GM12892 (cell line): ENCODE measurements around the gene CRYAB.
"Not testable (repeated sequence)": the region's sequence is repeated elsewhere in the genome, so short reads cannot be mapped to it uniquely, and the experiment has no call there.

Experiments used
- DNase-seq: peaks from one replicate; pipeline ENCODE4 v3.0.0; 2011; ENCODE audit not compliant: insufficient read length
- FAIRE-seq: peaks from 2 replicates; lab custom pipeline; 2011; peaks lifted over from hg19 to GRCh38; lab: Jason Lieb, UNC
- POLR2A ChIP-seq: IDR thresholded peaks from 2 replicates; pipeline ENCODE4 v1.6.1; 2011; ENCODE audit warnings: low read depth, low read length, control low read depth
- POLR2AphosphoS5 ChIP-seq: IDR thresholded peaks from 2 replicates; pipeline ENCODE4 v1.6.1; 2011; ENCODE audit warnings: low read depth, low read length, control low read depth
- TAF1 ChIP-seq: IDR thresholded peaks from 2 replicates; pipeline ENCODE4 v1.6.1; 2011; ENCODE audit warnings: low read depth, mild to moderate bottlenecking, control low read depth, low read length, borderline replicate concordance

Gene CRYAB

GRCh38 chr11:111941963-111942362, 30.4 kb upstream of the CRYAB start:
- FAIRE-seq (no peak), DNase-seq (no peak)
- TF ChIP-seq TAF1 (no peak), POLR2AphosphoS5 (no peak), POLR2A (no peak)

- DNase-seq (no peak), FAIRE-seq (peak; percentile 24)
- TF ChIP-seq POLR2A (no peak), POLR2AphosphoS5 (no peak), TAF1 (no peak)
These were observed 28.4 kb upstream of the CRYAB start for GRCh38 chr11:111939836-111940604.

DNA sequence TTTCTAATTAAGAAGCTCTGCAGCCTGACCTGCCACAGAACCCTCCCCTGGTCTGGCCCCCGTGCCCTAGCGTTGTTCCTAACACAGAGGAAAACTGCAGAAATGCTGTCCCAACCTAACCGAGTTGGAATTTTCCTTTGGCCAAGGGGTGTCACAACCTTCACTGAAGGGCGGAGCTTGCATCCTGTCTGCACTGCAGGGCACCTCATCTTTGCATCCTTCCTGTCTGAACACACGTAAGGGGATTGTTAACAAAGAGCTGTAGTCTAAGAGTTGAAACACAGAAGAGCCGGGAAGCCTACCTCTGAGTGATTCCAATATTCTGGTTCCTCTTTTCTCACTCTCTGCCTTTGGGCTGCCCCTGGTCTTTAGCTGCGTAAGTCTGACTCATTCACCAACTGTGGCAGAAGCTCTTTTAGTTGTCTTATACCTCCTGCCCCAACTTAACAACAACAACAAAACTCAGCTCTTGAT, 27.2 kb upstream of the CRYAB start:
- FAIRE-seq (peak; percentile 93), DNase-seq (peak; percentile 46)
- TF ChIP-seq TAF1 (no peak), POLR2A (no peak), POLR2AphosphoS5 (no peak)

DNA sequence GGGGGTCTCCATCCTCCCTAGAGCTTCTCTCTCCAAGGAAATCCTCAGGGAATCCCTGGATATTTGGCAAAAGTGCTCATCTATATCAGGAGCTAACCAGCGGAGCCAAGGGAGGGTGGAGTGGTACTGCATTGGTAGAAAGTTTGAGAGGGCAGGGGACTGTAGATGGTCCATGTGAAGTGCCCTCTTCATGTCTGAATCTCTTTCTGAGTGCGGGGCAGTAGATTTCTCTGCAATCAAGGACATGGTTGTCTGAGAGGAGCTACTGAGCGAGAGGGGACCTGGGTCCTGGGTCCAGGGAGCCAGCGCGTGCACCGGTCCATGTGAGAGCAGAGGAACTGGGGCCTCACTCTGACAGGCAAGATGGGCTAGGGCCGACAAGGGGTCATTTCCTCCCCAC, 26.3 kb upstream of the CRYAB start:
- DNase-seq = no peak
- TF ChIP-seq TAF1 = no peak
- no peak for TF ChIP-seq POLR2AphosphoS5
- TF ChIP-seq POLR2A = no peak
- FAIRE-seq = no peak

- FAIRE-seq (no peak), DNase-seq (no peak)
- TF ChIP-seq POLR2AphosphoS5 = no peak
- no peak for TF ChIP-seq POLR2A
- no peak for TF ChIP-seq TAF1
These were observed 25.8 kb upstream of the CRYAB start for GRCh38 chr11:111937461-111937769.

DNA sequence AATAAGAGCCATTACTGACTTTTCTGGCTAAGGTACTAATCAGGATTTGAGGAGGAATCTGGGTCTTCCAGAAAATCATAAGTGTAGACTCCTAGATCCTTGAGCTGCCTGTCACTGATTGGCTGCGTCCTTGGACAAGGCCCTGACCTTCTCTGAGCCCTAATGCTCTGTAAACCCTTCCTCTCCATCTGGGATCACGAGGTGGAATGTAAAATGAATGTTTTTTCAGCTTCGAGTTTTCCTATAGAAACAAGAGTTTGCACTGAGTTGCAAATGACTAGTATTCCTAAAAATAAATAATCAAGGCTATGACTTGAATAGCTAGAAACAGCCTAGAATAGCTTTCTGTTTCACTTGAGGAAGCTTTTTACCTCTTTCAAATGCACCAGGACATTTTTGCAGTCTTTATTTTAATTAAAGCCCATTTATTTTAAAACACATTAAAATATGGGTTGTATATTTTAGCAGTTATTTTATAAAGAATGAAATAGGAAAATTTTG, 24.5 kb upstream of the CRYAB start:
- DNase-seq (no peak), FAIRE-seq (no peak)
- no peak for TF ChIP-seq POLR2AphosphoS5
- TF ChIP-seq POLR2A = no peak
- no peak for TF ChIP-seq TAF1

DNA sequence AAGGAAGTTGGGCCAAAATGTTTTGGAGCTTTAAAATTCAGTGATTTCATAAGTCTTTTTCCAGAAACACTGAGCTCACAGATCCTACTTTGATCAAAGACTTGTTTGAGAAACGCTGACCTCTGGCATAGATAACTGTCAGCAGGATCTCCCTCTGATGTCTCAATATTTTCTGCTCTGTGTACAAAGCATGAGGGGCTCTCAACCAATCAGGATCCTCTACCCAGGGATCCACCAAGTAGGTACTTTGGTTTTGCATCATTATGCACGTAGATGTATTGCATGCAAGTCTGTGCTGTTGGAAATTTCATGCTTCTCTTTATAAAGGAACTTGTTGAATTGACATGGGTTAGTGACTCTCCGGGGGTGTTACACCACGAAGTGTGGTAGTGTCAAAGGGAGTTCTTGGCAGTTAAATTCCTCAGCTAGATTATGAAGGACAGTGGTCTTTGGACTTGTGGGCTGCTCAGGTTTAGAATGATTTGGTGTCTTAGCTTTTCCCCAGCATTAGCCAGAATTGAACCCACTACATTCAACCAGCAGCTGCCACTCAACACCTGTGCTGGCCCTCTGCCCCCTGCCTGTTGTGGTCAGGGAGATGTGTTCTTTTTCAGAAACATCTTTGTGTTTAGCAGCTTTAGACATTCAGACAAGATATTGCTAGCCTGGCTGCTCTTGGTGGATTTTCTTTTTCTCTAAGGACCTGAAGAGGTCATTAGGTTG, 23.9 kb upstream of the CRYAB start:
- DNase-seq (no peak), FAIRE-seq (no peak)

GRCh38 chr11:111934306-111934705, 22.7 kb upstream of the CRYAB start:
- TF ChIP-seq POLR2AphosphoS5 = no peak
- FAIRE-seq (no peak), DNase-seq (no peak)

More for the DNA sequence above, 23.9 kb upstream of the CRYAB start:
- TF ChIP-seq POLR2AphosphoS5 = no peak
- no peak for TF ChIP-seq TAF1
- no peak for TF ChIP-seq POLR2A

DNA sequence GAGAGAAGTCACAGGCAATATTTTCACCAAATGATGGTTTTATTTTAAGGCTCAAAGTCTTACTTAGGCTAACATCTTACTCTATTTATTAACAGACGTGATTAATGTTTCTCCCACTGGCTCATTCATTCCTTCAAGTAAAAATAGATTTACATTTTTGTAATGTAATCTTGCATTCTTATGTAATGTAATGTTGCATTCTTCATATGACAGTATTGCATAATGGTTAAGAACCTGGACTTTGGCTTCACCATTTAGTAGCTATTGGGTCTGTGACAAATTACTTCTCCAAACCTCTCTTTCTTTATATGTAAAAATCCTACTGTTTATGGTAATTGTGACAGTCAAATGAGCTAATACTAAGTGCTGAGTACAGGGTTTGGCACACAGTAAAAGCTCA, 22.3 kb upstream of the CRYAB start:
- FAIRE-seq (no peak), DNase-seq (no peak)
- TF ChIP-seq POLR2AphosphoS5 (no peak), POLR2A (no peak), TAF1 (no peak)

DNA sequence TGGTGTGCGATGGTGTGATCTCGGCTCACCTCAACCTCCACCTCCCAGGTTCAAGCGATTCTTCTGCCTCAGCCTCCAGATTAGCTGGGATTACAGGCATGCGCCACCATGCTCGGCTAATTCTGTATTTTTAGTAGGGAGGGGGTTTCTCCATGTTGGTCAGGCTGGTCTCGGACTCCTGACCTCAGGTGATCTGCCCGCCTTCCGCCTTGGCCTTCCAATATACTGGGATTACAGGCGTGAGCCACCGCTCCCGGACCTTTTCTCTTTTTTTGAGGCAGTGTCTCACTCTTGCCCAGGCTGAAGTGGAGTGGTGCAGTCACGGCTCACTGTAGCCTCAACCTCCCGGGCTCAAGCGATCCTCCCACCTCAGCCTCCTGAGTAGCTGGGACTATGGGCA, 21.6 kb upstream of the CRYAB start:
- DNase-seq, FAIRE-seq: not testable (repeated sequence)

- TF ChIP-seq POLR2AphosphoS5 (no peak), POLR2A (no peak)
- no peak for DNase-seq
- no peak for FAIRE-seq
These were observed 21.0 kb upstream of the CRYAB start for GRCh38 chr11:111932611-111932950.

GRCh38 chr11:111930472-111930871, 18.9 kb upstream of the CRYAB start:
- TF ChIP-seq POLR2A = no peak
- no peak for TF ChIP-seq POLR2AphosphoS5
- TF ChIP-seq TAF1 = no peak
- DNase-seq (no peak), FAIRE-seq (no peak)

DNA sequence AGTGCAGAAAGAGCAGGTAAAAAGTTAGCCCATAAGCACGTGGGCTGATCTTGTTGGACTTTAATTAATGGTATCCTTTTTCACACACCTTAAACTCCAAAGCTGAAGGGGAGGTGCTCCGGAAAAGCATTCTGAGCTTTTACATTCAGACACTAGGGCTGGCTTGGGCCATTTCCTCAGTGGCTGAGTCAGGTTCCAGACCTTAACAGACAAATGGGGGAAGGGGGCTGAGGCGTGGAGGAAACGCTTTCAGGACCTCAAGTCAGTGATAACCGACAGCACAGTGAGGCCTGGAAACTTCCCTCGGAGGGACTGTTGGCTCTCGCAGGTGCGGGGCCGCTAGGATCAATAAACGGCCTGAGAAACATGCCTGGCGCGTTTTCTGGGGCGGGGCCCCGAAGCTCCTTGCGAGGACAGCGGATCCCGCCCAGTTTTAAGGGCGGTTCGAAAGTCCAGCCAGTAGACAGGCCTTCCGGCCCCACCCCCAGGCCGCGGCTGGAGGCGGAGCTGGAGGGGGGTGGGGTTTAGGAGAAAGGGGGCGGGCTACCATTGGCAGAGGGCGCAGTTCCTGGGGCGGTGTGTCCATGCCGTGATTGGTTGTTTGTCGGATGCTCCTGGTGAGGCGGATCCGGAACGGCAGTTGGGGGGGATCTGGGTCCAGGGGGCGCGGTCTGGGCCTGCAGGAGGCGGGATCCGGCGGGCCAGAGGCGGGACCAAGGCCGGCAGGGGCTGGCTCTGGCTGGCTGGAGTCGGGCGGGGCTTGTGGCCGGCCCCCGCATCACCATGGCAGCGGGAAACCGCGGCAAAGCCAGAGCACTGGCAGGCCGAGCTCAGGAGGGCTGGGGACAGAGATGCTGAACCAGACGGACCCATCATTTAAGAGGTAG, 15.2 kb upstream of the CRYAB start:
- DNase-seq (peak; percentile 90), FAIRE-seq (peak; percentile 99)
- TF ChIP-seq POLR2AphosphoS5 (peak; percentile 57; the same call in 1 of the 2 replicates), POLR2A (peak; percentile 72; the same call in 1 of the 2 replicates), TAF1 (no peak)
